GM23248 (cell line): Measurements from ENCODE around the gene DNAAF3.

Experiments
- EZH2 ChIP-seq: fragments of 200-600 bp; sonication (generic); IDR thresholded peaks from 2 replicates; pipeline ENCODE4 v1.6.1; 2018; ENCODE audit warnings: antibody characterized with exemption, mild to moderate bottlenecking; ENCODE audit not compliant: insufficient read depth, poor library complexity, severe bottlenecking
- EZH2phosphoT487 ChIP-seq: fragments of 200-600 bp; sonication (generic); IDR thresholded peaks from 2 replicates; pipeline ENCODE4 v1.6.1; 2018; ENCODE audit warnings: antibody characterized with exemption, moderate library complexity, mild to moderate bottlenecking, low read depth; ENCODE audit not compliant: insufficient read depth

DNA sequence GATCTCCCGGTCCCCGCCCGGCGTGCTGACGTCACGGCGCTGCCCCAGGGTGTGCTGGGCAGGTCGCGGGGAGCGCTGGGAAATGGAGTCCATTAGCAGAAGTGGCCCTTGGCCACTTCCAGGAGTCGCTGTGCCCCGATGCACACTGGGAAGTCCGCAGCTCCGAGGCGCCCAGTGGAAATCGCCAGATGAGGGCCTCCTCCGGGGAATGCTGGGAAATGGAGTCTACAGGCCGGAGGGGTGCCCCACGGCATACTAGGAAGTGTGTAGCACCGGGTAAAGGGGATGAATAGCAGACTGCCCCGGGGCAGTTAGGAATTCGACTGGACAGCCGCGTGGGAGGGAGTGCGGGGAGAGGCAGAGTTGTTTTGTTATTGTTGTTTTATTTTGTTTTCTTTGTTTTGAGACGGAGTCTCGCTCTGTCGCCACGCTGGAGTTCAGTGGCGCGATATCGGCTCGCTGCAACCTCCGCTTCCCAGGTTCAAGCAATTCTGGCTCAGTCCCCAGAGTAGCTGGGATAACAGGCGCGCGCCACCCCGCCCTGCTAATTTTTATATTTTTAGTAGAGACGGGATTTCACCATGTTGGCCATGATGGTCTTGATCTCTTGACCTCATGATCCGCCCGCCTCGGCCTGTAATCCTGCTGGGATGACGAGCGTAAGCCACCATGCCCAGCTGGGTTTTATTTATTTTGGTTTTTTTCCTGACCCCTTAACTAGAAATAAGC lies 48.6 kb downstream of the DNAAF3 start:
- no peak for TF ChIP-seq EZH2phosphoT487
- no peak for TF ChIP-seq EZH2
